A673 (cell line): Measurements from ENCODE around the gene GABARAPL2.

ENCODE experiments used
- CTCF ChIP-seq: fragments of 300-800, 200-600 bp; sonication (generic); conservative IDR thresholded peaks from 2 replicates; pipeline ENCODE4 v1.5.1; 2017; ENCODE audit warnings: low read depth, mild to moderate bottlenecking, antibody characterized with exemption, low read length, moderate library complexity, mixed read lengths
- EZH2 ChIP-seq: fragments of 200-600 bp; sonication (generic); IDR thresholded peaks from 2 replicates; pipeline ENCODE4 v1.6.1; 2017; ENCODE audit warnings: borderline replicate concordance, low read depth, mild to moderate bottlenecking, mixed read lengths, antibody characterized with exemption, low read length; ENCODE audit not compliant: poor library complexity, severe bottlenecking

GRCh38 chr16:75616521-75617010 lies 50.4 kb downstream of the GABARAPL2 start:
- TF ChIP-seq CTCF = no peak
- TF ChIP-seq EZH2 = no peak
